Suprapubic skin (tissue), 3 donors: ENCODE results near the gene PATZ1.

Source experiments
- CTCF ChIP-seq, 2 donors: fragments of 200-600 bp in 1 of 2; fragments of 450-650 bp in 1 of 2; sonication (generic) in 1 of 2; IDR thresholded peaks; one replicate each; pipeline ENCODE4 v1.5.1; 2016 to 2019; ENCODE audit warnings: antibody characterized with exemption in 2 of 2, mild to moderate bottlenecking in 1 of 2, moderate library complexity in 1 of 2
- EP300 ChIP-seq: sonication (generic); formaldehyde crosslinking; IDR thresholded peaks from one replicate; pipeline ENCODE4 v1.6.1; 2017; ENCODE audit warnings: antibody characterized with exemption
- POLR2A ChIP-seq, 2 donors: fragments of 450-650 bp; IDR thresholded peaks; one replicate each; pipeline ENCODE4 v1.6.1; 2017; ENCODE audit warnings: antibody characterized with exemption in 2 of 2, mild to moderate bottlenecking in 2 of 2, moderate library complexity in 2 of 2

DNA sequence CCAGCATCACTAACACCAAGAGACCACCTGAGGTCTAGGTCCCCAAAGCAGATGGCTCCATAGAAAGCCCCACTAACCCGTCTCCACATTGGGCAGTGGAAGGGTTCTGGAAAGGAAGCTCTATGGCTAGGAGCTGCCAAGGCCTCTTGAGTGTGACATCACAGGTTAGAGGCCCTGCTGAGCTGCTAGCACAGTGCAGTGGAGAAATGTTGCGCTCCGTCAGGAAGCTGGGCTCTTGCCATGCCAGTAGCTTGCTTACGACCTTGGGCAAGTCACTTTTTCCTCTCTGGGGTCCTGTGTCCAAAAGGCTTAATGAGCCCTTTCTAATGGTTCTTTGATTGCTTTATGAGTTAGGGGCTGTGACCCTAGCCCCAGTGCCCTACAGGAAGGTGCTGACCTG, 64.4 kb downstream of the PATZ1 start:
- TF ChIP-seq CTCF (IDR thresholded peaks at IDR 0.05) (no peak), POLR2A (IDR thresholded peaks at IDR 0.05) (no peak), EP300 (no peak)
